GM12891 (cell line): ENCODE results near the gene MTA3.
"Not testable (repeated sequence)": the region's sequence is repeated elsewhere in the genome, so short reads cannot be mapped to it uniquely, and the experiment has no call there.

ENCODE experiments used
- DNase-seq: peaks from one replicate; pipeline ENCODE4 v3.0.0; 2011; ENCODE audit warnings: low spot score; ENCODE audit not compliant: insufficient read length
- FAIRE-seq: peaks from 2 replicates; lab custom pipeline; 2011; peaks lifted over from hg19 to GRCh38; lab: Jason Lieb, UNC
- PAX5 ChIP-seq: IDR thresholded peaks from 2 replicates; pipeline ENCODE4 v1.6.1; 2011; ENCODE audit warnings: low read length, moderate library complexity, mild to moderate bottlenecking; ENCODE audit not compliant: insufficient read depth, severe bottlenecking
- POLR2A ChIP-seq: IDR thresholded peaks from 2 replicates; pipeline ENCODE4 v1.6.1; 2011; ENCODE audit warnings: low read depth, low read length, control low read depth
- POLR2AphosphoS5 ChIP-seq: IDR thresholded peaks from 2 replicates; pipeline ENCODE4 v1.6.1; 2011; ENCODE audit warnings: low read depth, low read length, control low read depth
- POU2F2 ChIP-seq: IDR thresholded peaks from 2 replicates; pipeline ENCODE4 v1.6.1; 2011; ENCODE audit warnings: low read depth, mild to moderate bottlenecking, control low read depth, low read length, moderate library complexity
- SPI1 ChIP-seq: IDR thresholded peaks from 2 replicates; pipeline ENCODE4 v1.6.1; 2011; ENCODE audit warnings: low read depth, low read length, control low read depth
- TAF1 ChIP-seq: IDR thresholded peaks from 2 replicates; pipeline ENCODE4 v1.6.1; 2011; ENCODE audit warnings: low read depth, low read length, control low read depth

Gene MTA3

GRCh38 chr2:42581257-42581656 is 12.8 kb downstream of the MTA3 start:
- FAIRE-seq (no peak), DNase-seq (no peak)
- no peak for TF ChIP-seq SPI1
- TF ChIP-seq PAX5, result no peak
- TF ChIP-seq POLR2A, result no peak
- TF ChIP-seq POLR2AphosphoS5, result no peak
- no peak for TF ChIP-seq TAF1
- no peak for TF ChIP-seq POU2F2

DNA sequence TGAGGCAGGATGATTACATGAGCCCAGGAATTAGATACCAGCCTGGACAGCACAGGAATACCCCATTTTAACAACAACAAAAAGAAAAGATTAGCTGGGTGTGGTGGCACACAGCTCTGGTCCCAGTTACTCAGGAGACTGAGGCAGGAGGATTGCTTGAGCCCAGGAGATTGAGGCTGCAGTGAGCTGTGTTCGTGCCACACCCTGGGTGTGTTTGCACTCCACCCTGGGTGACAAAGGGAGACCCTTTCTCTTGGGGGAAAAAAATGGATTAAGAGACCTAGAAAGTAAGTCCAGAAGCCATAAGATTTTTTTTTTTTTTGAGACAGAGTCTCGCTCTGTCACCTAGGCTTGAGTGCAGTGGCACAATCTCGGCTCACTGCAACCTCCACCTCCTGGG is 16.2 kb downstream of the MTA3 start:
- FAIRE-seq, result not testable (repeated sequence)

GRCh38 chr2:42585779-42586178 is 17.3 kb downstream of the MTA3 start:
- FAIRE-seq, result no peak
- TF ChIP-seq POLR2AphosphoS5 (no peak), POU2F2 (no peak), SPI1 (no peak), POLR2A (no peak), TAF1 (no peak), PAX5 (no peak)
- no peak for DNase-seq

More for the DNA sequence above, 16.2 kb downstream of the MTA3 start:
- DNase-seq, result not testable (repeated sequence)

DNA sequence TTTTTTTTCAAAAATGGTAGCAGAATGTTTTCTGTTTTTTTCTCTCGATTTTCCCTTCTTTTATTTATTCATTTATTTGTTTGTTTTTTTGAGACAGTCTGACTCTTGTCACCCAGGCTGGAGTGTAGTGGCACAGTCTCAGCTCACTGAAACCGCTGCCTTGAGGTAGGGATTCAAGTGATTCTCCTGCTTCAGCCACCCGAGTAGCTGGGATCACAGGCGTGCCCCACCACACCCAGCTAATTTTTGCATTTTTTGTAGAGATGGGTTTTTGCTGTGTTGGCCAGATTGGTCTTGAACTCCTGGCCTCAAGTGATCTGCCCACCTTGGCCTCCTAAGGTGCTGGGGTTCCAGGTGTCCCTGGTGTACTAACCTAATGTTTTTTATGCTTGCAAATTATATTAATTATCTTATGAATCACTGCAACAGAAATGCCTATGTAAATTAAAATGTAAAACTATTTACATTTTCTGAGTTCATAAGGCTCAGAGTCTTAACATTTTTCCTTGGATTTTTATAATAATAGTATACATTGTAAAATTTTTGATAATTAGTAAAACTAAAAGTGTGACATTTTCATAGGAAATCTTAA is 19.2 kb downstream of the MTA3 start:
- DNase-seq, result no peak
- TF ChIP-seq POLR2AphosphoS5 (no peak), POLR2A (no peak), PAX5 (no peak), SPI1 (no peak), TAF1 (no peak), POU2F2 (no peak)
- FAIRE-seq, result no peak

DNA sequence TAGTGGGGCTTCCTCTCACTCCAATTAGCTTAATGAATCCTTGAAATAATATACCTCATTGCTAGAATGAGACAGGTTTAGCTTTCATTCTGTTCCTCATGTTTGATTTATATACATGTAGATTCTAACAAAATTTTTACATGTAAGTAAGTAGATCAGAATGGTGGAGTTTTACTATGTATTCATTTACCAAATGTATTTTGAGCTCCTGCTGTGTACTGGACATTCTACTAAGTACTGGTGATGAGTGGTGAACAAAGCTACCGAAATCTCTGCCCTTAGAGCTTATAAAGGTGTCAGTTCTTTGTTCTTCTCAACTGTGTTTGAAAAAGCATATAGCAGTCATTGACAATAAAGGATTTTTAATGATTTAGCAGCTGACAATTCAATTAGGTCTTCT is 19.7 kb downstream of the MTA3 start:
- no peak for FAIRE-seq
- no peak for DNase-seq

DNA sequence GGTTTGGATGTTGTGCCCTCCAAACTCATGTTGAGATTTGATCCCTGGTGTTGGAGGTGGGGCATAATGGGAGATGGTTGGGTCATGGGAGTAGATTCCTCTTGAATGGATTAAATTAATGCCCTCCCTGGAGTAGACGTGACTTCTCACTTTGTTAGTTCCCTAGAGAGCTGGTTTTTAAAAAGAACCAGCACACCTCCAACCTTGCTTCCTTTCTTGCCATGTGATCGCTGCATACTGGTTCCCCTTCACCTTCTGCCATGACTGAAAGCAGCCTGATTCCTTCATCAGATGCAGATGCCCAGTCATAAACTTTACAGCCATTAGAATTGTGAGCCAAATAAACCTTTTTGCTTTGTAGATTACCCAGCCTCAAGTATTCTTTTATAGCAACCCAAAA is 21.7 kb downstream of the MTA3 start:
- TF ChIP-seq POU2F2 (no peak), TAF1 (no peak), SPI1 (no peak), POLR2A (no peak), POLR2AphosphoS5 (no peak), PAX5 (no peak)
- FAIRE-seq (no peak), DNase-seq (no peak)

More for the DNA sequence above, 19.7 kb downstream of the MTA3 start:
- no peak for TF ChIP-seq SPI1
- TF ChIP-seq POLR2AphosphoS5, result no peak
- TF ChIP-seq TAF1, result no peak
- TF ChIP-seq PAX5, result no peak
- no peak for TF ChIP-seq POU2F2
- TF ChIP-seq POLR2A, result no peak

GRCh38 chr2:42593282-42593681 is 24.9 kb downstream of the MTA3 start:
- FAIRE-seq (peak; percentile 59), DNase-seq (no peak)
- no peak for TF ChIP-seq TAF1
- no peak for TF ChIP-seq PAX5
- TF ChIP-seq POLR2AphosphoS5, result no peak
- no peak for TF ChIP-seq POLR2A
- no peak for TF ChIP-seq SPI1
- no peak for TF ChIP-seq POU2F2

- TF ChIP-seq POU2F2 (no peak), SPI1 (peak; percentile 49)
- no peak for FAIRE-seq
- no peak for DNase-seq
Measured at GRCh38 chr2:42598656-42599055, 30.2 kb downstream of the MTA3 start.

GRCh38 chr2:42601076-42601475 is 32.6 kb downstream of the MTA3 start:
- no peak for DNase-seq
- no peak for FAIRE-seq
- TF ChIP-seq POU2F2 (no peak), POLR2AphosphoS5 (no peak), PAX5 (no peak), SPI1 (no peak), TAF1 (no peak), POLR2A (no peak)

GRCh38 chr2:42602218-42602875 is 33.9 kb downstream of the MTA3 start:
- FAIRE-seq, result no peak

More at GRCh38 chr2:42602218-42602875, 33.9 kb downstream of the MTA3 start:
- DNase-seq, result no peak
- TF ChIP-seq SPI1 (peak; percentile 82), POU2F2 (no peak)
